ENCODE data around the gene CANX.

- no peak for TF ChIP-seq POLR2AphosphoS5 (IDR thresholded peaks at IDR 0.05; ENCODE audit: borderline replicate concordance, low read depth, low read length)
- no peak for TF ChIP-seq EZH2 (IDR thresholded peaks at IDR 0.05)
- TF ChIP-seq FOXP2 (optimal IDR thresholded peaks at IDR 0.05; ENCODE audit: control extremely low read depth, extremely low read length, insufficient read depth), result no peak
These were observed 79.1 kb downstream of the CANX start for GRCh38 chr5:179777909-179778308.

Measured in SK-N-MC (cell line).